ENCODE results near the gene ZNF431.

DNA sequence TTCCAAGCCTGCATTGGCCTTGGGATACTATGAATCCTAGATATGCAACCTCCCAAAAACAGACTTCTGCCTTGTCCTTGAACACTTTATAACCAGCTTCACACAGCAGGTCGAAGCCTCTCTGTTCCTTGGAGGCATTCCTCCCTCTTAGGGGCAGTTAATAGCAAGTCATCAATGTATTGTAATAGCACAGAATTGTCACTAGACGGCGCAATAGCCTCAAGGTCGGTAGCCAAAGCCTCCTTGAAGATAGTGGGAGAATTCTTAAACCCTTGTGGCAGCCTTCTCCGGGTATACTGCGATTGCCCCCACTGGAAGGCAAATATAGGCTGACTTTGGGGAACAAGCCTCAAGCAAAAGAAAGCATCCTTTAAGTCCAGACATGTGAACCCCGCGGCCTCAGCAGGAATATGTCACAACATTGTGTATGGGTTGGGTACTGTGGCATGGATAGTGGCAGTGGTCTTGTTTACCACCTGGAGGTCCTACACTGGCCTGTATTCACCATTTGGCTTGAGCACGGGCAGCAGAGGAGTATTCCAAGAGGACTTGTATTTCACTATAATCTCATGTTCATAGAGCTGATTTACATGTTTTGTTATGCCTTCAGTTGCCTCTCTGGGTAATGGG, 61.1 kb downstream of the ZNF431 start:
- TF ChIP-seq, protein P1, sequence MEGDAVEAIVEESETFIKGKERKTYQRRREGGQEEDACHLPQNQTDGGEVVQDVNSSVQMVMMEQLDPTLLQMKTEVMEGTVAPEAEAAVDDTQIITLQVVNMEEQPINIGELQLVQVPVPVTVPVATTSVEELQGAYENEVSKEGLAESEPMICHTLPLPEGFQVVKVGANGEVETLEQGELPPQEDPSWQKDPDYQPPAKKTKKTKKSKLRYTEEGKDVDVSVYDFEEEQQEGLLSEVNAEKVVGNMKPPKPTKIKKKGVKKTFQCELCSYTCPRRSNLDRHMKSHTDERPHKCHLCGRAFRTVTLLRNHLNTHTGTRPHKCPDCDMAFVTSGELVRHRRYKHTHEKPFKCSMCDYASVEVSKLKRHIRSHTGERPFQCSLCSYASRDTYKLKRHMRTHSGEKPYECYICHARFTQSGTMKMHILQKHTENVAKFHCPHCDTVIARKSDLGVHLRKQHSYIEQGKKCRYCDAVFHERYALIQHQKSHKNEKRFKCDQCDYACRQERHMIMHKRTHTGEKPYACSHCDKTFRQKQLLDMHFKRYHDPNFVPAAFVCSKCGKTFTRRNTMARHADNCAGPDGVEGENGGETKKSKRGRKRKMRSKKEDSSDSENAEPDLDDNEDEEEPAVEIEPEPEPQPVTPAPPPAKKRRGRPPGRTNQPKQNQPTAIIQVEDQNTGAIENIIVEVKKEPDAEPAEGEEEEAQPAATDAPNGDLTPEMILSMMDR (IDR thresholded peaks at IDR 0.05), result peak; percentile 48 to 73 (median 58)
- no peak for TF ChIP-seq POLR2A (IDR thresholded peaks at IDR 0.05)
